ENCODE measurements around the gene KIRREL1. TPM values are rescaled to one million over a fixed set of nuclear protein-coding genes. Genes with fewer than 3 reads are reported as not detected.

KIRREL1 gene
- total and polyA plus RNA-seq, 2 experiments from 2014 or later, result 5.1 to 35.2 TPM

DNA sequence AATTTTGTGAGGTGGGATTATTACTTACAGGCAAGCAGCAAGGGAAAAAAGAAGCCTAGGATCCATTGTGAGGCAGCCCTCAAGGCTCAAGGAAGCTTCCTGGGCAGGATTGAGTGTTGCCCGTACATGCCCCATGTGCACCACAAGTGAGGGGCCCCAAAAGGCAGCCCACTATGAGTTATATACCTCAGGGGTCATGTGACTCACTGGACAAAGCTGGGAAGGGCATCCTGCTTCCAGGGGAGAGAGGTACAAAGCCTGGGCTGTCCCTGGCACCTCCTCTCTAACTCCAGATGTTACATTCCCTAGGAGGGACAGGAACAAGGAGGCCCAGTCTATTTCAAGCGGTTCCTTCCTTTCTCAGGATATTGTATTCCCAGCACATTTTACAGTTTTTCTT is 153.3 kb downstream of the KIRREL1 start:
- H3K4me3 Mint-ChIP-seq, result no peak overlapping the region
- no peak for DNase-seq (ENCODE audit: low spot score)
- H3K36me3 ChIP-seq (ENCODE audit: insufficient read depth), result no peaks in the 10 kb centered on the region
- no peak for TF ChIP-seq EZH2 (IDR thresholded peaks at IDR 0.05; ENCODE audit: low read depth, unreplicated experiment)
- no peak for TF ChIP-seq STAT1 (IDR thresholded peaks at IDR 0.05; ENCODE audit: unreplicated experiment)
- TF ChIP-seq, protein P1, sequence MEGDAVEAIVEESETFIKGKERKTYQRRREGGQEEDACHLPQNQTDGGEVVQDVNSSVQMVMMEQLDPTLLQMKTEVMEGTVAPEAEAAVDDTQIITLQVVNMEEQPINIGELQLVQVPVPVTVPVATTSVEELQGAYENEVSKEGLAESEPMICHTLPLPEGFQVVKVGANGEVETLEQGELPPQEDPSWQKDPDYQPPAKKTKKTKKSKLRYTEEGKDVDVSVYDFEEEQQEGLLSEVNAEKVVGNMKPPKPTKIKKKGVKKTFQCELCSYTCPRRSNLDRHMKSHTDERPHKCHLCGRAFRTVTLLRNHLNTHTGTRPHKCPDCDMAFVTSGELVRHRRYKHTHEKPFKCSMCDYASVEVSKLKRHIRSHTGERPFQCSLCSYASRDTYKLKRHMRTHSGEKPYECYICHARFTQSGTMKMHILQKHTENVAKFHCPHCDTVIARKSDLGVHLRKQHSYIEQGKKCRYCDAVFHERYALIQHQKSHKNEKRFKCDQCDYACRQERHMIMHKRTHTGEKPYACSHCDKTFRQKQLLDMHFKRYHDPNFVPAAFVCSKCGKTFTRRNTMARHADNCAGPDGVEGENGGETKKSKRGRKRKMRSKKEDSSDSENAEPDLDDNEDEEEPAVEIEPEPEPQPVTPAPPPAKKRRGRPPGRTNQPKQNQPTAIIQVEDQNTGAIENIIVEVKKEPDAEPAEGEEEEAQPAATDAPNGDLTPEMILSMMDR (conservative IDR thresholded peaks at IDR 0.05; ENCODE audit: low read depth in 2 of 2), result no peak
- TF ChIP-seq JUNB (IDR thresholded peaks at IDR 0.05; ENCODE audit: unreplicated experiment), result no peak
- TF ChIP-seq POLR2AphosphoS5 (IDR thresholded peaks at IDR 0.05; ENCODE audit: low read depth), result no peak
- no peak for TF ChIP-seq CREB1 (CRISPR knock-in tag; IDR thresholded peaks at IDR 0.05; ENCODE audit: low read depth)
- TF ChIP-seq ZNF331 (CRISPR knock-in tag; IDR thresholded peaks at IDR 0.05; ENCODE audit: low read depth), result no peak
- TF ChIP-seq EZH2phosphoT487 (IDR thresholded peaks at IDR 0.05; ENCODE audit: unreplicated experiment), result no peak
- no peak for TF ChIP-seq NANOG (IDR thresholded peaks at IDR 0.05; ENCODE audit: borderline replicate concordance)
- TF ChIP-seq, protein P2, sequence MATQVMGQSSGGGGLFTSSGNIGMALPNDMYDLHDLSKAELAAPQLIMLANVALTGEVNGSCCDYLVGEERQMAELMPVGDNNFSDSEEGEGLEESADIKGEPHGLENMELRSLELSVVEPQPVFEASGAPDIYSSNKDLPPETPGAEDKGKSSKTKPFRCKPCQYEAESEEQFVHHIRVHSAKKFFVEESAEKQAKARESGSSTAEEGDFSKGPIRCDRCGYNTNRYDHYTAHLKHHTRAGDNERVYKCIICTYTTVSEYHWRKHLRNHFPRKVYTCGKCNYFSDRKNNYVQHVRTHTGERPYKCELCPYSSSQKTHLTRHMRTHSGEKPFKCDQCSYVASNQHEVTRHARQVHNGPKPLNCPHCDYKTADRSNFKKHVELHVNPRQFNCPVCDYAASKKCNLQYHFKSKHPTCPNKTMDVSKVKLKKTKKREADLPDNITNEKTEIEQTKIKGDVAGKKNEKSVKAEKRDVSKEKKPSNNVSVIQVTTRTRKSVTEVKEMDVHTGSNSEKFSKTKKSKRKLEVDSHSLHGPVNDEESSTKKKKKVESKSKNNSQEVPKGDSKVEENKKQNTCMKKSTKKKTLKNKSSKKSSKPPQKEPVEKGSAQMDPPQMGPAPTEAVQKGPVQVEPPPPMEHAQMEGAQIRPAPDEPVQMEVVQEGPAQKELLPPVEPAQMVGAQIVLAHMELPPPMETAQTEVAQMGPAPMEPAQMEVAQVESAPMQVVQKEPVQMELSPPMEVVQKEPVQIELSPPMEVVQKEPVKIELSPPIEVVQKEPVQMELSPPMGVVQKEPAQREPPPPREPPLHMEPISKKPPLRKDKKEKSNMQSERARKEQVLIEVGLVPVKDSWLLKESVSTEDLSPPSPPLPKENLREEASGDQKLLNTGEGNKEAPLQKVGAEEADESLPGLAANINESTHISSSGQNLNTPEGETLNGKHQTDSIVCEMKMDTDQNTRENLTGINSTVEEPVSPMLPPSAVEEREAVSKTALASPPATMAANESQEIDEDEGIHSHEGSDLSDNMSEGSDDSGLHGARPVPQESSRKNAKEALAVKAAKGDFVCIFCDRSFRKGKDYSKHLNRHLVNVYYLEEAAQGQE (IDR thresholded peaks at IDR 0.05; ENCODE audit: unreplicated experiment), result no peak
- TF ChIP-seq, protein P3, sequence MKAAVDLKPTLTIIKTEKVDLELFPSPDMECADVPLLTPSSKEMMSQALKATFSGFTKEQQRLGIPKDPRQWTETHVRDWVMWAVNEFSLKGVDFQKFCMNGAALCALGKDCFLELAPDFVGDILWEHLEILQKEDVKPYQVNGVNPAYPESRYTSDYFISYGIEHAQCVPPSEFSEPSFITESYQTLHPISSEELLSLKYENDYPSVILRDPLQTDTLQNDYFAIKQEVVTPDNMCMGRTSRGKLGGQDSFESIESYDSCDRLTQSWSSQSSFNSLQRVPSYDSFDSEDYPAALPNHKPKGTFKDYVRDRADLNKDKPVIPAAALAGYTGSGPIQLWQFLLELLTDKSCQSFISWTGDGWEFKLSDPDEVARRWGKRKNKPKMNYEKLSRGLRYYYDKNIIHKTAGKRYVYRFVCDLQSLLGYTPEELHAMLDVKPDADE (IDR thresholded peaks at IDR 0.05), result no peak
- no peak for TF ChIP-seq ZNF114 (CRISPR knock-in tag; IDR thresholded peaks at IDR 0.05)
- TF ChIP-seq, protein P4, sequence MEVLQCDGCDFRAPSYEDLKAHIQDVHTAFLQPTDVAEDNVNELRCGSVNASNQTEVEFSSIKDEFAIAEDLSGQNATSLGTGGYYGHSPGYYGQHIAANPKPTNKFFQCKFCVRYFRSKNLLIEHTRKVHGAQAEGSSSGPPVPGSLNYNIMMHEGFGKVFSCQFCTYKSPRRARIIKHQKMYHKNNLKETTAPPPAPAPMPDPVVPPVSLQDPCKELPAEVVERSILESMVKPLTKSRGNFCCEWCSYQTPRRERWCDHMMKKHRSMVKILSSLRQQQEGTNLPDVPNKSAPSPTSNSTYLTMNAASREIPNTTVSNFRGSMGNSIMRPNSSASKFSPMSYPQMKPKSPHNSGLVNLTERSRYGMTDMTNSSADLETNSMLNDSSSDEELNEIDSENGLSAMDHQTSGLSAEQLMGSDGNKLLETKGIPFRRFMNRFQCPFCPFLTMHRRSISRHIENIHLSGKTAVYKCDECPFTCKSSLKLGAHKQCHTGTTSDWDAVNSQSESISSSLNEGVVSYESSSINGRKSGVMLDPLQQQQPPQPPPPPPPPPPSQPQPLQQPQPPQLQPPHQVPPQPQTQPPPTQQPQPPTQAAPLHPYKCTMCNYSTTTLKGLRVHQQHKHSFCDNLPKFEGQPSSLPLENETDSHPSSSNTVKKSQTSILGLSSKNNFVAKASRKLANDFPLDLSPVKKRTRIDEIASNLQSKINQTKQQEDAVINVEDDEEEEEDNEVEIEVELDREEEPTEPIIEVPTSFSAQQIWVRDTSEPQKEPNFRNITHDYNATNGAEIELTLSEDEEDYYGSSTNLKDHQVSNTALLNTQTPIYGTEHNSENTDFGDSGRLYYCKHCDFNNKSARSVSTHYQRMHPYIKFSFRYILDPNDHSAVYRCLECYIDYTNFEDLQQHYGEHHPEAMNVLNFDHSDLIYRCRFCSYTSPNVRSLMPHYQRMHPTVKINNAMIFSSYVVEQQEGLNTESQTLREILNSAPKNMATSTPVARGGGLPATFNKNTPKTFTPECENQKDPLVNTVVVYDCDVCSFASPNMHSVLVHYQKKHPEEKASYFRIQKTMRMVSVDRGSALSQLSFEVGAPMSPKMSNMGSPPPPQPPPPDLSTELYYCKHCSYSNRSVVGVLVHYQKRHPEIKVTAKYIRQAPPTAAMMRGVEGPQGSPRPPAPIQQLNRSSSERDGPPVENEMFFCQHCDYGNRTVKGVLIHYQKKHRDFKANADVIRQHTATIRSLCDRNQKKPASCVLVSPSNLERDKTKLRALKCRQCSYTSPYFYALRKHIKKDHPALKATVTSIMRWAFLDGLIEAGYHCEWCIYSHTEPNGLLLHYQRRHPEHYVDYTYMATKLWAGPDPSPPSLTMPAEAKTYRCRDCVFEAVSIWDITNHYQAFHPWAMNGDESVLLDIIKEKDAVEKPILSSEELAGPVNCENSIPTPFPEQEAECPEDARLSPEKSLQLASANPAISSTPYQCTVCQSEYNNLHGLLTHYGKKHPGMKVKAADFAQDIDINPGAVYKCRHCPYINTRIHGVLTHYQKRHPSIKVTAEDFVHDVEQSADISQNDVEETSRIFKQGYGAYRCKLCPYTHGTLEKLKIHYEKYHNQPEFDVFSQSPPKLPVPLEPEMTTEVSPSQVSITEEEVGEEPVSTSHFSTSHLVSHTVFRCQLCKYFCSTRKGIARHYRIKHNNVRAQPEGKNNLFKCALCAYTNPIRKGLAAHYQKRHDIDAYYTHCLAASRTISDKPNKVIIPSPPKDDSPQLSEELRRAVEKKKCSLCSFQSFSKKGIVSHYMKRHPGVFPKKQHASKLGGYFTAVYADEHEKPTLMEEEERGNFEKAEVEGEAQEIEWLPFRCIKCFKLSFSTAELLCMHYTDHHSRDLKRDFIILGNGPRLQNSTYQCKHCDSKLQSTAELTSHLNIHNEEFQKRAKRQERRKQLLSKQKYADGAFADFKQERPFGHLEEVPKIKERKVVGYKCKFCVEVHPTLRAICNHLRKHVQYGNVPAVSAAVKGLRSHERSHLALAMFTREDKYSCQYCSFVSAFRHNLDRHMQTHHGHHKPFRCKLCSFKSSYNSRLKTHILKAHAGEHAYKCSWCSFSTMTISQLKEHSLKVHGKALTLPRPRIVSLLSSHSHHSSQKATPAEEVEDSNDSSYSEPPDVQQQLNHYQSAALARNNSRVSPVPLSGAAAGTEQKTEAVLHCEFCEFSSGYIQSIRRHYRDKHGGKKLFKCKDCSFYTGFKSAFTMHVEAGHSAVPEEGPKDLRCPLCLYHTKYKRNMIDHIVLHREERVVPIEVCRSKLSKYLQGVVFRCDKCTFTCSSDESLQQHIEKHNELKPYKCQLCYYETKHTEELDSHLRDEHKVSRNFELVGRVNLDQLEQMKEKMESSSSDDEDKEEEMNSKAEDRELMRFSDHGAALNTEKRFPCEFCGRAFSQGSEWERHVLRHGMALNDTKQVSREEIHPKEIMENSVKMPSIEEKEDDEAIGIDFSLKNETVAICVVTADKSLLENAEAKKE (CRISPR knock-in tag; IDR thresholded peaks at IDR 0.05), result no peak
- no peak overlapping the region for H2AFZ ChIP-seq
- no peak overlapping the region for H3K4me3 ChIP-seq
- no peak overlapping the region for H3K27ac Mint-ChIP-seq
- no peak overlapping the region for H3K4me2 ChIP-seq
- no peaks in the 10 kb centered on the region; the same call in 2 of the 3 replicates for H3K4me1 Mint-ChIP-seq
- H3K27me3 ChIP-seq (ENCODE audit: insufficient read depth), result peaks cover 18% of the 10 kb centered on the region; the same call in 1 of the 2 replicates
- peaks cover 7% of the 10 kb centered on the region for H3K27me3 Mint-ChIP-seq (ENCODE audit: insufficient read depth, low read depth, poor library complexity)
- H3K9me3 Mint-ChIP-seq, result no peaks in the 10 kb centered on the region; the same call in 2 of the 3 replicates
- H3K36me3 Mint-ChIP-seq (ENCODE audit: low read depth), result no peaks in the 10 kb centered on the region
- H3F3A ChIP-seq (replicated peaks; ENCODE audit: low read depth), result no peaks in the 10 kb centered on the region
- no peak for ATAC-seq
- no peaks in the 10 kb centered on the region for H4K20me1 ChIP-seq (replicated peaks; ENCODE audit: insufficient read depth)
- H3K27ac ChIP-seq (ENCODE audit: low read depth), result no peak overlapping the region
- peaks cover 26% of the 10 kb centered on the region for H3K9me2 ChIP-seq (ENCODE audit: insufficient read depth)
- H3K79me2 ChIP-seq (replicated peaks; ENCODE audit: insufficient read depth), result no peaks in the 10 kb centered on the region
- no peaks in the 10 kb centered on the region for H3K4me1 ChIP-seq (ENCODE audit: insufficient read depth)

Measured in GM23338 (cell line).